ENCODE data around the gene DCP1A. TPM values are rescaled to one million over a fixed set of nuclear protein-coding genes. Genes with fewer than 3 reads are reported as not detected.

The DCP1A gene
- total and polyA plus RNA-seq, 9 of the 15 experiments (the other 6 are each of a cell fraction or from before 2014, with no cell fraction given), result 6.6 to 33.7 (median 13.3) TPM

DNA sequence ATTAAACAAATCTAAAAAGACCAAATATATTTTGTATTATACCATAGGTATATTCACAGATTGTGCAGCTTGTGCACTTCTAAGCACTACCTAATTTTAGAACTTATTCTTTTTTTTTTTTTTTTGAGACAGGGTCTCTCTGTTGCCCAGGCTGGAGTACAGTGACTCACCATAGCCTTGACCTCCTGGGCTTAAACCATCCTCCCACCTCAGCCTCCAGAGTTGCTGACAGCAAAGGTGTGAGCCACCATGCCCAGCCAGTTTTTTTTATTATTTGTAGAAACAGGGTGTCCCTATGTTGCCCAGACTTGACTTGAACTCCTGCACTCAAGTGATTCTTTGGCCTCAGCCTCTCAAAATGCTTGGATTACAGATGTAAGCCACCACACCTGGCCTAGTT is 79.6 kb downstream of the DCP1A start:
- no peaks in the 10 kb centered on the region for H4K20me1 ChIP-seq (replicated peaks; ENCODE audit: control insufficient read depth, insufficient read depth, low read length)
- no peak for DNase-seq (ENCODE audit: extremely low read depth in 1 of 4, low spot score in 3 of 4)
- FAIRE-seq, result no peak
- CTCF ChIA-PET (ENCODE audit: low intra/inter-chr PET ratio), result no interaction called here
- H3K9me3 ChIP-seq (replicated peaks; ENCODE audit: control insufficient read depth, insufficient read depth, low read depth, low read length), result no peaks in the 10 kb centered on the region
- intact Hi-C loops (cut with micrococcal nuclease), result no loop called here
- H3K4me1 ChIP-seq (replicated peaks in 1 of 2; ENCODE audit: control insufficient read depth in 2 of 2, insufficient read depth in 2 of 2, low read length in 2 of 2), result peaks cover 12 to 19% of the 10 kb centered on the region in 2 experiments
- POLR2A ChIA-PET, result no interaction called here
- no peak overlapping the region for H3K4me2 ChIP-seq (ENCODE audit: insufficient read depth, low read length)
- H3K9me1 ChIP-seq (ENCODE audit: control insufficient read depth, insufficient read depth, low read length), result no peaks in the 10 kb centered on the region
- H2AFZ ChIP-seq (ENCODE audit: low read depth, low read length), result peak overlapping the region; percentile 54; the same call in 1 of the 2 replicates
- no peak for ATAC-seq
- no peak overlapping the region for H3K27ac ChIP-seq (ENCODE audit: extremely low read depth, low read depth, low read length)
- H3K79me2 ChIP-seq (ENCODE audit: control insufficient read depth, insufficient read depth, low read length), result no peaks in the 10 kb centered on the region
- no peaks in the 10 kb centered on the region for H3K27me3 ChIP-seq (ENCODE audit: control insufficient read depth in 2 of 2, insufficient read depth in 2 of 2, low read length in 2 of 2)
- in situ Hi-C loops (cut with MboI), result no loop called here
- no TSS peak for BruUV-seq (replicated peaks)
- H3K9ac ChIP-seq (ENCODE audit: insufficient read depth in 1 of 2, low read depth in 2 of 2, low read length in 2 of 2), result no peak overlapping the region
- TF ChIP-seq SAFB (IDR thresholded peaks at IDR 0.05; ENCODE audit: borderline replicate concordance, low read depth, low read length), result no peak
- TF ChIP-seq, protein P1, sequence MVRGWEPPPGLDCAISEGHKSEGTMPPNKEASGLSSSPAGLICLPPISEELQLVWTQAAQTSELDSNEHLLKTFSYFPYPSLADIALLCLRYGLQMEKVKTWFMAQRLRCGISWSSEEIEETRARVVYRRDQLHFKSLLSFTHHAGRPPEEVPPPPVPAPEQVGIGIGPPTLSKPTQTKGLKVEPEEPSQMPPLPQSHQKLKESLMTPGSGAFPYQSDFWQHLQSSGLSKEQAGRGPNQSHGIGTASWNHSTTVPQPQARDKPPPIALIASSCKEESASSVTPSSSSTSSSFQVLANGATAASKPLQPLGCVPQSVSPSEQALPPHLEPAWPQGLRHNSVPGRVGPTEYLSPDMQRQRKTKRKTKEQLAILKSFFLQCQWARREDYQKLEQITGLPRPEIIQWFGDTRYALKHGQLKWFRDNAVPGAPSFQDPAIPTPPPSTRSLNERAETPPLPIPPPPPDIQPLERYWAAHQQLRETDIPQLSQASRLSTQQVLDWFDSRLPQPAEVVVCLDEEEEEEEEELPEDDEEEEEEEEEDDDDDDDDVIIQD (CRISPR knock-in tag; IDR thresholded peaks at IDR 0.05), result no peak
- TF ChIP-seq BRF1 (IDR thresholded peaks at IDR 0.05; ENCODE audit: borderline replicate concordance, extremely low read depth, insufficient read length), result no peak
- H3K36me3 ChIP-seq (ENCODE audit: control insufficient read depth, insufficient read depth, low read length), result no peaks in the 10 kb centered on the region
- no peak overlapping the region for H3K4me3 ChIP-seq

GRCh38 chr3:53264718-53265117 is 82.6 kb downstream of the DCP1A start:
- WGBS (ENCODE audit: insufficient coverage, low coverage, missing lambda C conversion rate), result 40% methylated on average over 3 of the region's 3 CpGs
- ATAC-seq (no peak), DNase-seq (ENCODE audit: extremely low read depth in 1 of 4, low spot score in 3 of 4) (no peak), FAIRE-seq (no peak)
- Histone ChIP-seq H3K9me1 (ENCODE audit: control insufficient read depth, insufficient read depth, low read length) (no peaks in the 10 kb centered on the region), H4K20me1 (replicated peaks; ENCODE audit: control insufficient read depth, insufficient read depth, low read length) (no peaks in the 10 kb centered on the region), H3K4me3 (no peak overlapping the region), H3K4me1 (replicated peaks in 1 of 2; ENCODE audit: control insufficient read depth in 2 of 2, insufficient read depth in 2 of 2, low read length in 2 of 2) (peaks cover 4 to 9% of the 10 kb centered on the region in 2 experiments; a peak in 3 of 5 replicates), H3K36me3 (ENCODE audit: control insufficient read depth, insufficient read depth, low read length) (no peaks in the 10 kb centered on the region), H3K27me3 (ENCODE audit: control insufficient read depth in 2 of 2, insufficient read depth in 2 of 2, low read length in 2 of 2) (no peaks in the 10 kb centered on the region), H3K9ac (ENCODE audit: insufficient read depth in 1 of 2, low read depth in 2 of 2, low read length in 2 of 2) (no peak overlapping the region), H3K79me2 (ENCODE audit: control insufficient read depth, insufficient read depth, low read length) (no peaks in the 10 kb centered on the region), H2AFZ (ENCODE audit: low read depth, low read length) (no peak overlapping the region), H3K27ac (ENCODE audit: extremely low read depth, low read depth, low read length) (no peak overlapping the region), H3K9me3 (replicated peaks; ENCODE audit: control insufficient read depth, insufficient read depth, low read depth, low read length) (no peaks in the 10 kb centered on the region), H3K4me2 (ENCODE audit: insufficient read depth, low read length) (no peak overlapping the region)
- intact Hi-C loops (cut with micrococcal nuclease) (no loop called here), in situ Hi-C loops (cut with MboI) (no loop called here)
- BruUV-seq (replicated peaks), result no TSS peak
- ChIA-PET CTCF (ENCODE audit: low intra/inter-chr PET ratio) (no interaction called here), POLR2A (interaction anchor here (1.0 kb wide), 1 partner anchor 23 kb away, joined by 3 read pairs; no protein-coding TSS in a partner anchor)
- TF ChIP-seq, protein P2, sequence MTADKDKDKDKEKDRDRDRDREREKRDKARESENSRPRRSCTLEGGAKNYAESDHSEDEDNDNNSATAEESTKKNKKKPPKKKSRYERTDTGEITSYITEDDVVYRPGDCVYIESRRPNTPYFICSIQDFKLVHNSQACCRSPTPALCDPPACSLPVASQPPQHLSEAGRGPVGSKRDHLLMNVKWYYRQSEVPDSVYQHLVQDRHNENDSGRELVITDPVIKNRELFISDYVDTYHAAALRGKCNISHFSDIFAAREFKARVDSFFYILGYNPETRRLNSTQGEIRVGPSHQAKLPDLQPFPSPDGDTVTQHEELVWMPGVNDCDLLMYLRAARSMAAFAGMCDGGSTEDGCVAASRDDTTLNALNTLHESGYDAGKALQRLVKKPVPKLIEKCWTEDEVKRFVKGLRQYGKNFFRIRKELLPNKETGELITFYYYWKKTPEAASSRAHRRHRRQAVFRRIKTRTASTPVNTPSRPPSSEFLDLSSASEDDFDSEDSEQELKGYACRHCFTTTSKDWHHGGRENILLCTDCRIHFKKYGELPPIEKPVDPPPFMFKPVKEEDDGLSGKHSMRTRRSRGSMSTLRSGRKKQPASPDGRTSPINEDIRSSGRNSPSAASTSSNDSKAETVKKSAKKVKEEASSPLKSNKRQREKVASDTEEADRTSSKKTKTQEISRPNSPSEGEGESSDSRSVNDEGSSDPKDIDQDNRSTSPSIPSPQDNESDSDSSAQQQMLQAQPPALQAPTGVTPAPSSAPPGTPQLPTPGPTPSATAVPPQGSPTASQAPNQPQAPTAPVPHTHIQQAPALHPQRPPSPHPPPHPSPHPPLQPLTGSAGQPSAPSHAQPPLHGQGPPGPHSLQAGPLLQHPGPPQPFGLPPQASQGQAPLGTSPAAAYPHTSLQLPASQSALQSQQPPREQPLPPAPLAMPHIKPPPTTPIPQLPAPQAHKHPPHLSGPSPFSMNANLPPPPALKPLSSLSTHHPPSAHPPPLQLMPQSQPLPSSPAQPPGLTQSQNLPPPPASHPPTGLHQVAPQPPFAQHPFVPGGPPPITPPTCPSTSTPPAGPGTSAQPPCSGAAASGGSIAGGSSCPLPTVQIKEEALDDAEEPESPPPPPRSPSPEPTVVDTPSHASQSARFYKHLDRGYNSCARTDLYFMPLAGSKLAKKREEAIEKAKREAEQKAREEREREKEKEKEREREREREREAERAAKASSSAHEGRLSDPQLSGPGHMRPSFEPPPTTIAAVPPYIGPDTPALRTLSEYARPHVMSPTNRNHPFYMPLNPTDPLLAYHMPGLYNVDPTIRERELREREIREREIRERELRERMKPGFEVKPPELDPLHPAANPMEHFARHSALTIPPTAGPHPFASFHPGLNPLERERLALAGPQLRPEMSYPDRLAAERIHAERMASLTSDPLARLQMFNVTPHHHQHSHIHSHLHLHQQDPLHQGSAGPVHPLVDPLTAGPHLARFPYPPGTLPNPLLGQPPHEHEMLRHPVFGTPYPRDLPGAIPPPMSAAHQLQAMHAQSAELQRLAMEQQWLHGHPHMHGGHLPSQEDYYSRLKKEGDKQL (CRISPR knock-in tag; IDR thresholded peaks at IDR 0.05; ENCODE audit: borderline replicate concordance), result no peak
- TF ChIP-seq, protein P3, sequence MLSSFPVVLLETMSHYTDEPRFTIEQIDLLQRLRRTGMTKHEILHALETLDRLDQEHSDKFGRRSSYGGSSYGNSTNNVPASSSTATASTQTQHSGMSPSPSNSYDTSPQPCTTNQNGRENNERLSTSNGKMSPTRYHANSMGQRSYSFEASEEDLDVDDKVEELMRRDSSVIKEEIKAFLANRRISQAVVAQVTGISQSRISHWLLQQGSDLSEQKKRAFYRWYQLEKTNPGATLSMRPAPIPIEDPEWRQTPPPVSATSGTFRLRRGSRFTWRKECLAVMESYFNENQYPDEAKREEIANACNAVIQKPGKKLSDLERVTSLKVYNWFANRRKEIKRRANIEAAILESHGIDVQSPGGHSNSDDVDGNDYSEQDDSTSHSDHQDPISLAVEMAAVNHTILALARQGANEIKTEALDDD (IDR thresholded peaks at IDR 0.05), result no peak
- TF ChIP-seq RUNX1 (IDR thresholded peaks at IDR 0.05; ENCODE audit: low read depth) (no peak), CEBPB (tag; IDR thresholded peaks at IDR 0.05) (no peak)

Measured in K562 (cell line).